Eye (tissue), 1 donor: ENCODE data around the gene HSPBP1.
"Not testable (repeated sequence)": the region's sequence is repeated elsewhere in the genome, so short reads cannot be mapped to it uniquely, and the experiment has no call there.

ENCODE experiments used
- DNase-seq: peaks from one replicate; pipeline ENCODE4 v3.0.0-alpha.2; 2015

The HSPBP1 gene

DNA sequence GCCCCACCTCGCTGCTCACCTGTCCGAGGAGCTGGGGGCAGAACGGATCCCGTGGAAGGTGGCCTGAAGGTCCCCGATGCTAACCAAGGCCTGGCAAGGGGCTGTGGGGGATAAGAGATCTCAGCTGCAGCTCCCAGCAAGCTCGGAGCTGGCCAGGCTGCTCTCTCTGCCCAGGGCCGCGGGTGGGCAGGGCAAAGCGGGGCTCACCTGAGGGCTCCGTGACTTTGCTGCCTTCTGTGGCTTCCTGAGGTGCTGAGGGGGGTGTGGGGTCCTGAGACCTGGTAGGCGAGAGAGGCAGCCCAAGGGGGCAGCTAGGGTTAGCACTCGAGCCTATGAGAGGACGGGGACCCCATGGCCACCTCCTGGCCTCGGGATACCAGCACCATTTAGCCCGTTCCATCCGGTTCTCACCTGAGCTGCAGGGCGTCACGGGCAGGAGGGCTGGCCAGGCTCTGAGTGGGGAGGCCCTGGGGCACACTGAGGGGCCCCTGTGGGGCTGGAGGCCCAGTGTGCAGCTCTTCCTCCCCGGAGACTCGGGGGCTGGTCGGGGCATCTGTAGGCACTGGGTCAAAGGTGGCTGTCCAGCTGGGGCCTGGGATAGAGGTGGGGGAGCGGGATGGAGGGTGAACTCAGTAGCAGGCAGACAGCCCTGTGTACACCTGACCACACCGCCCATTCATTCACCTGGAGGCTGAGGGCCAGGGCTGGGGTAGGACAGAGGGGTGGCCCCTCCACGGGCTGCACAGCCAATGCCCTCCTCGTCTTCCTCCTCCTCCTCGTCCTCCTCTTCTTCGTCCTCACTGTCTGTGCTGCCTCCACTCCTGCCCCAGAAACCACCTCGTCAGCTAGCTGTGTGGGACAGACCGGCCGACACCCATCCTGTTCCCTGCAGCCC is 48.3 kb downstream of the HSPBP1 start:
- no peak for DNase-seq

DNA sequence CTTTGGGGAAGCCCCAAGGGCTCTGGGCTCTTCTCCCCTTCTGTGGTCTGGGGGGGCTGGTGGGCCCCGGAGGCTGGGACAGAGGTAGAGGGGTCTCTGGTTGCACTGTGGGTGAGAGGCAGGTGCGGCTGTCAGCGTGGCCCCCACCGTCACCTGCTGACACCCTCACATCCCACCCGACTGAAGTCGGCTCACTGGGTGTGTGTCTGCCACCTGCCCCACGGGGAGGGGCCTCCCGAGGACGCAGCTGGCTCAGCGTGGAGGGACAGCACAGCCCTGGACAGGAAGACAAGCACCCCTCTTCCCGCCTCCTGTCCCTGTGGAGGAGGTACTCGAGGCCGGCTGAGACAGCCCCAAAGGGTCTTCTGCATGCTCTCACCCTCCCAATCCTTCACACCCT is 49.1 kb downstream of the HSPBP1 start:
- DNase-seq: no peak

DNA sequence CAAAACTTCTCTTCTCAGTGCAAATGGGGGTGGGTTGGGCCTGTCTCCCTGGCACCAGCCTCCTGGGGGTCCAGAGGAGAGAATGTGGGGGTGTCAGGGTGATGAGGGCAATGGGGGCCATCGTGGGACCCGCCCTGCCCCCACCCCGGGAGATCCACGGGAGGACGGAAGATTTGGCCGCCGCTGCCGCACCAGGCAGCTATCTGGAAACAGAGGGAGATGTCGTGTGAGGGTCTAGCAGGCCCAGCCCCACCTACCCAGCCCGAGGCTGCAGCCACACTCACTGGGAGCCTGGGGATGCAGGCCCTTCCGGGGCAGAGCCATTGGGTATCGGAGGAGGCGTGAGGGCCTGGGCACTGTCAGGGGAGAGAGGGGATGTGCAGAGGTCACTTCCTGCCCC is 49.6 kb downstream of the HSPBP1 start:
- no peak for DNase-seq

DNA sequence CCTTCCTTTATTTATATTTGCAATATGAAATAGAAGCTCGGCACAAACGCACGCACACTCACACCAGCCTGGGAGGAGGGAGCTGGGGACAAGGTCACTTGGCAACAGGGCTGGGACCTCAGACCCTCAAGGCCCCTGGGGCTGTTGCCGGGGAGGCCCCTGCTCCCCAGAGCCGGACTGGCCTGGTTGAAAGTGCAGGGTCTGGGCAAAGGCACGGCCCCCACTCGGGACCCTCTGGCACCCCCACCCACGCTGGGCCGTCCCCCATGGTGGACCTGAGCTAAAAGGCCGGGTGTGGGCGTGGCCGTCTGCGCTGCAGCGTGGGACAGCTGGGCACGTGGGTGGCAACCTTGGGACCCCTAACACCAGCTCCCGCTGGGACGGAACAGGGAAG is 50.1 kb downstream of the HSPBP1 start:
- no peak for DNase-seq

DNA sequence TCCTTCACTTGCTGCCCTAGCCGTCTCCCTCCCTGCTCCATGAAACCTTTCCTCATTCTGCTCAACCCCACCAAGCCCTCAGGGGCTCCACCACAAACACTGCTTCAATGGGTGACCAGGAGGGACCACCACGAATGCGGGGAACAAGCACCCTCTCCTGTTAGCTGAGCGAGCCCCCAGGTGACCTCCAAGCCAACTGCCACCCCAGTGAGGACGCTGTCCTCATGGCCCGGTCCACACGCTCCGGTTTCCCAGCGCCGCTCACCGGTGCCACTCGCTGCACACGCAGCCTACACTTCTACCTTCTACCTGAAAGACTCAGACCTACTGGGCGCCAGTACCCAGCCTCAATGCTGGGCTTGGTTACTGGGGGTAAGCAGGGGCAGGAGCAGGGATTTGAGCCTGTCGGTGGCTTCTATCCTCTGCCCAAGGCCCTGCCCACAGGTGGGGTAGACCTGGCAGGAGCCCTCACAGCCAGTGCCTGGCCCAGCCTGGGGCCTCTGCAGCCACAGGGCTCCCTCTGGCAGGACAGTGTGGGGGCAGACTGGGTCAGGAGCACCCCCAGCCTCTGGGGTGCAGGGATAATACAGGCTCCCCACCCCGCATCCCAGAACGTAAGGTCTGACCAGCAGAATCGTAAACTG is 50.6 kb downstream of the HSPBP1 start:
- DNase-seq: no peak

DNA sequence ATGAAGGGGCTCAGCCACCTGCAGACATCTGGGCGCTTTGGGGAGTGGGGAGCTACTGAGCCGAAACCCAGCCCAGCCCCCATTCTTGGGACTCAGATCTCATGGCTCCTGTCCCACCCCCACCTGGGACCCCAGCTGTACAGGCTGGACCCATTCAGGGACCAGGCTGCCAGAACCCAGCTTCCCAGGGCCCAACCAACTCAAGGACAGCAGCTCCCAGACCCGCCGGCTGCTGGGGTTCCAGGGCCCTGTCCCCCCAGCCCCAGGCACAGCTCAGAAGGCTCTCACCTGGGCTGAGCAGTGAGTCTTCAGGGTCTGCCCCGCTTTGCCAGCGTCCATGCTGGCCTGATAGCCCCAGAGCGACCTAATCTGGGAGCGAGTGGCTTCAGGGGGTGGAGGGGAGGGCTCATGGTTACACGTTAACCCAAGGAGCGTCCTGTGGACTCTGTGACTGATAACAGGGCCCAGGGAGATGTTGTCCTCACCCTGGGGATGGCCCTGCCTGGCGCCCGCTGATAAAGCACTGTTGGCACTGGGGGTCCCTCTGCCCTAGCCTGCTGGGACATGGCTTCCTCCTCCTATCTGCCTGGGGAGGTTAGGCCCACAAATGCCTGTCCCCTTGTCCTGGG is 51.4 kb downstream of the HSPBP1 start, which contains the start of gene TMEM86B:
Gene TMEM86B (minus strand): TSS at position 361 of the 629 bp plus-strand sequence. CDS start 22 bp downstream, at position 339.
- no peak for DNase-seq

DNA sequence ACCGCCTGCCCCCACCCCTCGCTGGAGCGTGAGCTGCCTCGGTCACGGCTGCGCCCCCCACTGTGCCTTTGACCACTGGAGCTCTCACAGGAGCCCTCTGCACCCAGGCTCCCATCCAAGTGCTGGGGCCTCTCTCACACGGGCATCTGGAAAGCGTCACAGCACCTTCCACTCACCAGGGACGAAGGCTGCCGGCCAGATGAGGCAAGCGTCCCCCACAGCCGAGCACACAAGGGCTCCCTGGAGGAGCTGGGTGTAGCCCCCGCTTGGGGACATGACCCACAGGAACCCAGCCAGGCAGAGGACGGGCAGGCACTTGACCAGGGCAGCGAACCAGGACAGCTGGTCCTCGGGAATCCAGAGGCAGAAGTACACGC is 51.9 kb downstream of the HSPBP1 start:
- DNase-seq: no peak

DNA sequence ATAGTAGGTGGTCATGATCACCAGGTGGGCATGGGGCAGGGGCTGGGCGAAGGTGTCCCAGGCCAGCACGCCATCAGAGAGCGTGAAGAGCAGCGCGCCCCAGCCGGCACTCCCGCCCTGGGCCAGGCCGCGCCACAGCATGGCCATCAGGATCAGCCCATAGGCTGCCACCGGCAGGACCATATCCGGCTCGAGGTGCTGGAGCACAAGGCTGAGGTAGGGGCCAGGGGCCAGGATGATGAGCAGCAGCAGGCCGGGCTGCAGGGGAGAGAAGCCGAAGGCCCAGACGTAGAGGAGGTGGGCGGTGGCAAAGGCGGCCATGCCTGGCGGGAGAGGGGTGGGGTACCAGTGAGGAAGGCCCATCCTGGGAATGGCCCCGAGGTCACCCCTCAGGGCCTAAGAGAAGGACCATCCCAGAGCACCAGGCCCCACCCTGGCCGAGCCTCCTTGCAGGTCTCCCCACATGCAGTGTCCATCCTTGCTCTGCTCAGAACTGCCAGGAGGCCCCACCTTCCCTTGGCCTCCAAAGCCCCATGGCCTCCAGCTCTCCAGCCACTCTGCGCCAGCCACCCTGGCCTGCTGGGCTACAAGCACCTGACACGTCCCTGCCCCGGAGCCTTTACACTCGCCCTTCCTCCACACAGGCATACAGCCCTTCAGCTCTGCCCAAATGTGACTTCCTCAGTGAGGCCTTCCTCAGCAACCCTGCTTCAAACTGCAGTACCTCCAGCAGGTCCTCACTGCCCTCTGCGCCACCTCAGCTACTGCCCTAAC is 52.5 kb downstream of the HSPBP1 start:
- DNase-seq: no peak

DNA sequence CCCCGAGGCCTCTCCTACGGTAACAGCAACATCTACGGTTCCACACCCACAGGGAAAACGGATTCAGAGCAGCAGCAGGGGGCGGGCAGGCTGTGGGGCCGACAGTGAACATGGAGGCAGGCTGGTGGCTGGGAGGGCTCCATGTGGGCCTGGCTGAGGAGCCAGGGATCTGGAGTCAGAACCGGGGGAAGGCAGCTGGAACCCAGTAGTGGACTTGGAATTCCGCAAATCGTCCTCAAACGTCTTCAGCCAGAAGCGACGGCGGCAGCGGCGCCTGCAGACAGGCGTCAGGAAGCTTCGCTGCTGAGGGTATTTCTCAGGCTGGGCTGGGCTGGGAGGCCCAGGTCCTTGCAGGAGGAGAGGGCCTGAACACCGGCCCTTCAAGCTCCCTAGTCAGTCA is 53.1 kb downstream of the HSPBP1 start:
- DNase-seq: no peak

DNA sequence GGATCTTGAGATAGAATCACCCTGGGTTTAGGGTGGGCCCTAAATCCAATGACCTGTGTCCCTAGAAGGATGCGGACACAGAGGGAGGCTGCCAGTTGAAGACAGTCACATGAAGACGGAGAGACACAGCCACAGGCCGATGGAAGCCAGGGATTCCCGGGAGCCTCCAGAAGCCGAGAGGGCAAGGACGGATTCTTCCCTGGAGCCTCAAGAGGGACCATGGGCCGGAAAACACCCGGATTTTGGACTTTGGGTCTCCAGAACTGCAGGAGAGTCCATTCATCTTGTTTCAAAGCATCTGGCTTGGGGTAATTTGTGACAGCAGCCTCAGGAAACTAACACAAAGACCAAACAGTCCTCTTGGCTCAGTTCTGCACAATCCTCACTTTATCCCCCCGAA is 53.6 kb downstream of the HSPBP1 start:
- no peak for DNase-seq

DNA sequence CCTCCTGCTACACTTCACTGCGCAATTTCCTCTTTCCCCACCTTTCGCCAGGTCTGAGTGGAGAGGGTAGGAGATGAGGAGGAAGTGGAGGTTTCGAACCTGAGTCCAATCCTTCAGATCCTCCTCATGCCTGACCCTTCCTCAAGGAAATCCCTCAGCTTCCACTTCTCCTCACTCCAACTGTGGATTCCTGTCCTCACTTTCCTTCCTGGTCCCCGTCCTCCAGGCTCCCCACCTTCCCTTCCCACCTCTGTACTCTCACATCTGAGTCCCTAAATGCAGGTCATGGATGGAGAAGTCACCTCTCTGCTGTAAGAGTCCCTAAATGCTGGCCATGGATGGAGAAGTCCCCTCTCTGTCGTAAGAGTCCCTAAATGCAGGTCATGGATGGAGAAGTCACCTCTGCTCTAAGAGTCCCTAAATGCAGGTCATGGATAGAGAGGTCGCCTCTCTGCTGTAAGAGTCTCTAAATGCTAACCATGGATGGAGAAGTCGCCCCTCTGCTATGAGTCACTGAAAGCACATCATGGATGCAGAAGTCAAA is 54.4 kb downstream of the HSPBP1 start:
- no peak for DNase-seq

DNA sequence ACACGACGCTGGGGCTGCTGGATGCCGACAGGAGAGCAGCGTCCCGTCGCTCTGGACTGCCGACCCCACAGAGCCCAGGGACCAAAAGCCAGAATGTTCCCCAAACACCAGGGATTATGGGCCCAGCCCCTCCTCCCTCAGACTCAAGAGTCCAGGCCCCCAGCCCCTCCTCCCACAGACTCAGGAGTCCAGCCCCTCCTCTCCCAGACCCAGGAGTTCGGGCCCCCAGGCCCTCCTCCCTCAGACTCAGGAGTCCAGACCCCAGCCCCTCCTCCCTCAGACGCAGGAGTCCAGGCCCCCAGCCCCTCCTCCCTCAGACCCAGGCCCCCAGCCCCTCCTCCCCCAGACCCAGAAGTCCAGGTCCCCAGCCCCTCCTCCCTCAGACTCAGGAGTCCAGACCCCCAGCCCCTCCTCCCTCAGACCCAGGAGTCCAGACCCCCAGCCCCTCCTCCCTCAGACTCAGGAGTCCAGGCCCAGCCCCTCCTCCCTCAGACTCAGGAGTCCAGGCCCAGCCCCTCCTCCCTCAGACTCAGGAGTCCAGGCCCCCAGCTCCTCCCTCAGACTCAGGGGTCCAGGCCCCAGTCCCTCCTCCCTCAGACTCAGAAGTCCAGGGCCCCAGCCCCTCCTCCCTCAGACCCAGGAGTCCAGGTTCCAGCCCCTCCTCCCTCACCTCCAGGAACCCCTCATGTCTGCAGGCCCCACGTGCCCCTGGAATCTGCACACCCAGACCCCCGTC is 55.1 kb downstream of the HSPBP1 start:
- not testable (repeated sequence) for DNase-seq

DNA sequence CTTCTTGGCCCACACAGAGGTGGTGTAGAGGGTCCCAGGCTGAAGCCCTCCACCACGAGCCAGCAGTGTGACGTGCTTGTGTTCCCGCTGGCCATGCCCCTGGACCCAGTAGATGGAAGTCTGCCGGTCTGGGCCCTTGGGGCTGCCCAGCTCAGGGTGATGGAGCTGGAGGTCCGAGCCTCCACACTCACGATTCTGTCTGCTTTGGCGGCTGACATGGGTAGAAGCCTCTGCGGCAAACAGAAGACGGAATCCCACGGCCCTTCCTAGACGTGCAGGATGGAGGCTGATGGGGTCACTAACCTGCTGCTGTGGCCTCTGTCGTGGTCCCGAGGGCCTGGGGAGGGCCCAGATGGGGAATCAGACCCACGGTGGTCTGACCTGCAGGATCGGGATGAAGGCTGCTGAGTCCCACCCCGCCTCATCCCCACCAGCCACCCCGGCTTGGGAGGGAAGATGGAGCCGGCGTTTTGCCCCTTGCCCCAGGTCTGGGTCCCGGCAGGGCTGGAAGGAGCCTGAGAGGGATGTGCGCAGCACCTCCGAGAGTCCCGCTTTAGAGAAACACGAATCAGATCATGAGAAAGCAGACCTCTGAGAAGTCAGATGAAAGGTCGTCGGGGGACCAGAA is 55.8 kb downstream of the HSPBP1 start:
- DNase-seq: no peak

DNA sequence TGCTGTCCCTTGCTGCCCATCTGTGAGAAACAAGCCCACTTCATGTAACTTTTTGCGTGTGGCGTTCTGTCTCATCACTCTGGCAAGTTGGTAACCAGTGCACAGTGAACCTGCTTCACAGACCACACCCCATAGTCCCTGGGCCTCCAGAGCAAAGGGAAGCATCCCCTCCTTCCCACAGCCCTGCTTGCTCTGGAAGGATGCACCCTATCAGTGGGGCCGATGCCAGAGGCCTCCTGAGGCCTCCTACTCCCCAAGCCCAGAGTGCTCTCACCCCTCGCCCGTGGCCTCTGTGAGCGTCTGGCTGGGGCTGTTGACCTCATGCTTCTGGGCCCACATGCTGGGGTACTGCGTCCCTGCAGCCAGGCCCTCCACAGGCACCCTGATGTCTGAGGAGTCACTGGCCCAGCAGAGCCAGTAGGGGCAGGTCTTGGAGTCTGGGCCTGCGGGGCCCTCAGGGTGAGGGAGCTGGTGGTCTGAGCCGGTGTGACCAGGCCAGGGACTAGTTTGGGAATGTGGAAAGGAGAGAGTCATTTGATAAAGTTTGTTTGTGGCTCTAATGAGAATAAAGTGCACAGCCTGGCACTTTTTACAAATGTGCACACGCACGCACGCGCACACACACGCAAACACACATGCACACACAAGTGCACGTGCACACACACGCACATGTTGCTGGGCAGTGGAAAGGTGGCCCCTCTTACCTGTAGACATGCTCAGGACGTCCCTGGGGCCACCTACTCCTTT is 56.4 kb downstream of the HSPBP1 start:
- no peak for DNase-seq

DNA sequence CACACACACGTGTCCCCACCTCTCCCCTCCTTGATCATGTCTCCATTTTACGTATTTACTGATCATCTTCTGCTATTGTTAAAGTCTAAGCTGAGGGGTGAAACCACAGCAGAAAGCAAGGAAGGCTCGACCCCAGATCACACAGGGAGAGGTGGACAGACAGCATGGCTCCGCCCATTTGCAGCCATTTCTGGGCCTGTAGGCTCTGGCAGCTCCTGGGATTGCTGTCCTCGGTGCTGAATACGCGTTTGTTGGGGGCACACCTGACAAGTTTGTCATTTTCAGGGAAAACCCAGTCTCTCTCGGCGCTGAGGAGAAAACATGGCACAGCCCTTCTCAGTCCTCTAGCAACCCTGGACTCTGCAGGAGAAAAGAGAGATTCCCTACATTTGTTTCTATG is 59.4 kb downstream of the HSPBP1 start:
- DNase-seq: no peak

DNA sequence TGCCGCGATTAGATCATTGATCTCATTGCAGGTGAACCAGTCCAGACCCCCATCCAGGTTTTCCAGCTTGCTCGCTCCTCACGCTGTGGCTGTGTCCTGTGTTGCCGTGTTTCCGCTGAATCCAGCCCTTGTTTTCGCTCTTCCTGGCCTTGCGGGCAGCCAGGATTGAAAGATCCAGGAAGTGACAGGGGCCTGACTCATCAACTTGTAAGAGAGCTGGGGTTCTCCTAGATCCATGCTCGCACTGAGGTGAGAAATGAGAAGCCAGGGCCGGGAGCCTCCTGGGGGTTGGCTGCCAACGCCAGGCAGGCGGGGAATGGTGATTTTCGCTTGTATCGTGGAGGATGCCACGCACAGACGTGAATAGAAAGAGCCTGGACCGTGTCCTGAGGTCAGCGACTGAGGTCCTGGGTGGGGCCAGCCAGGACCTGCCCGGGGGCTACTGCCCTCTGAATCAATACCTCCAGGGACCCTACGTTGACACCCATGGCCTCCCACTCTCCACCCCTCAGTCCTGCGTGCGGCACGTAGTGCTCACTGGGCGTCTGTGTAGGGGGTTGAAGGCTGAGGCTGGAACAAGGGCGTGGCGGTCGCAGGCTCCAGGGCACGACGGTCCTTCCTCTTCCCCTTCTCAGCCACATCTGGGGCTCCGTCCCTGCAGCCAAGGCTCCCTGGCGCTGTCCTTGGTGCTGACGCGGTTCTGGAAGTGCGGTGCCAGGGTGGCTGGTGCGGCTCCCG is 63.3 kb downstream of the HSPBP1 start:
- peak; percentile 93 for DNase-seq

DNA sequence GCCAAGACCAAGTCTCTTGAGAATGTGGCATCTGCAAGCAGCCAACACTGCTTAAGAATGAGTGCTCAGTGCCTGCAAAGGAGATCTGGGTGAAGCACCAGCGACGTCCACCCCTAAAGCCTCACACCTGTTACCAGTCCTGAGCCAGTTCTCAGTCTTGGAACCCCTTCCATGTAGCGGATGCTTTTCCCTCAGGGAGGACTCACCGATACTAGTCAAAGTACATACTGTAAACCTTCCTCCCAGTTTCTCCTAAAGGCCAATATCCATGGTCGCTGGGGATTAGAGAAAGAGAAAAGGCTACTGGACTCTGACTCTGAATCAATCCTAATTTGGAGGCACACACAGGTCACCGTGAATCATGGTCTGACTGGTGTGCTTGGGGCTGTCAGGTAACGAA is 66.4 kb downstream of the HSPBP1 start:
- DNase-seq: no peak

DNA sequence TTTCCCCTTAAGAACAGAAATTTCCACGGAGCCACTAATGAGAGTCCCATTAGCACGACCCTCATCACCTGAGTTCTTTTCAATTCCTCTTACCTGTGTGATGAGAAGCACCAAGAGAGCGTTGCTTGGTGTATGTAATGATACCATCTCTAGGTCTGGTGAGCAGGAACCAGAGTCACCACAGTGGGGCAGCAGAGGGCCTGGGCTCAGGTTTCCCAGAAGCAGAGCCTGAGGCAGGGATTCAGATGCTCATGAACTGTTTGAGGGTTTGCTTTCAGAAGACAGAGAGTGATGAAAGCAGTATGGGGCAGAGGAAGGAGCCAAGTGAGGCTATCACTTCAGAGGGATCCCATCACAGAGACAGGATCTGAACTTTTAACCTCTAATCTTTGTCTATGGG is 67.5 kb downstream of the HSPBP1 start:
- DNase-seq: no peak
